GM19240 (cell line): ENCODE results near the gene SORCS2.
A peak's percentile ranks its signal among the peaks of the same experiment; 100 is the strongest.

ENCODE experiments used
- DNase-seq: peaks from one replicate; pipeline ENCODE4 v3.0.0; 2011; ENCODE audit warnings: low spot score; ENCODE audit not compliant: insufficient read length

The SORCS2 gene

GRCh38 chr4:7717161-7717560, 524.8 kb downstream of the SORCS2 start:
- DNase-seq: no peak

DNA sequence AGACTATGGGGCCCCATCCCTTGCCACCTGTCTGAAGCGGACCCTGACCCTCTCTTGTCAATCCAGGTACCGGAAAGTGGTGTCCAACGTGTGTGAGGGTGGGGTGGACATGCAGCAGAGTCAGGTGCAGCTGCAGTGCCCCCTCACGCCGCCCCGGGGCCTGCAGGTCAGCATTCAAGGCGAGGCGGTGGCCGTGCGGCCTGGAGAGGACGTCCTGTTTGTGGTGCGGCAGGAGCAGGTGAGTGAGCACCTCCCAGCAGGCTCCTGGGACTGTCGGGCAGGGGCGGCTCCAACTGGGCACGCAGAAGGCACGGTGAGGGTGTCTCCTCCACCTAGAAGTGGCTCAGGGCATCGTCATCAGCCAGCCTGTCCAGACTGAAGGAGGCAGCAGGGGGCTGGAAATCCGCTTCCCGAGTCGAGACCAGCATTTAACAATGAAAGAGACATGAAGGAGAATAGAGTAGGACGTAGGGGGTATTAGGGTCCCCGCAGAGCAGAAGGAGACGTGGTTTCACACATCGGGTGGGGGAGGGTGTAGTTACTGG, 525.7 kb downstream of the SORCS2 start:
- DNase-seq: no peak

- DNase-seq: peak; percentile 64
These were observed 527.2 kb downstream of the SORCS2 start for GRCh38 chr4:7719354-7720174.

- no peak for DNase-seq
These were observed 529.7 kb downstream of the SORCS2 start for GRCh38 chr4:7721984-7722551.

- DNase-seq: no peak
These were observed 530.5 kb downstream of the SORCS2 start for GRCh38 chr4:7722766-7723387.

DNA sequence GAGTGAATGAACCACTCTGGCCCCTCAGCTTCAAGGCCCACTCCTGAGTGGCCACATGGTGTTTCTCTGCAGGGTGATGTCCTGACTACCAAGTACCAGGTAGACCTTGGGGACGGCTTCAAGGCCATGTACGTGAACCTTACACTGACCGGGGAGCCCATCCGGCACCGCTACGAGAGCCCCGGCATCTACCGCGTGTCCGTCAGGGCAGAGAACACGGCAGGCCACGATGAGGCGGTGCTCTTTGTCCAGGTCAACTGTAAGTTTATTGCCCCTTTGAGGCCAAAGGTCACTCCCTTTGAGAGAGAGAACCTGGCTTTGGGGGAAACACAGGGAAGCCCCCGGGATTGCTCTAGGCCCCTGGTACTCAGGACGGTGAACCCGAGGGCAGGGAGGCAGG, 531.3 kb downstream of the SORCS2 start:
- no peak for DNase-seq

DNA sequence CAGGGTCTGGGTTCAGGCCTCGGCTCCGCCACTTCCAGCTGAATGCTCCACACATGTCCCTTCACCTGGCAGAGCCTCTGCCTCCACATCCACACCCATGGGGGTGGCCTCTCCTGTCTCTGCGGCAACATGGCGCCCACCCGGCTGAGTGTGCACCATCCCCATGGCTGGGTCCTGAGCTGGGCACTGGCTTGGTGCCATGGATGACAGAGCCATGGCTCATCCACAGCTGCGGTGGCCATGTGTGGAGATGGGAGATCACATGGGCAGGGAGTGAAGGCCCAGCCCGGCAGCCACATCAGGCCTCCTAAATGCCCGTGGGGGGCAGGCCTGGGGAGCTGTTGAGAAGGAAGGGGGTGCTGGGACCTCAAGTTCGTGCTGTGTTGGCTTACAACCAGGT, 533.6 kb downstream of the SORCS2 start:
- no peak for DNase-seq

DNA sequence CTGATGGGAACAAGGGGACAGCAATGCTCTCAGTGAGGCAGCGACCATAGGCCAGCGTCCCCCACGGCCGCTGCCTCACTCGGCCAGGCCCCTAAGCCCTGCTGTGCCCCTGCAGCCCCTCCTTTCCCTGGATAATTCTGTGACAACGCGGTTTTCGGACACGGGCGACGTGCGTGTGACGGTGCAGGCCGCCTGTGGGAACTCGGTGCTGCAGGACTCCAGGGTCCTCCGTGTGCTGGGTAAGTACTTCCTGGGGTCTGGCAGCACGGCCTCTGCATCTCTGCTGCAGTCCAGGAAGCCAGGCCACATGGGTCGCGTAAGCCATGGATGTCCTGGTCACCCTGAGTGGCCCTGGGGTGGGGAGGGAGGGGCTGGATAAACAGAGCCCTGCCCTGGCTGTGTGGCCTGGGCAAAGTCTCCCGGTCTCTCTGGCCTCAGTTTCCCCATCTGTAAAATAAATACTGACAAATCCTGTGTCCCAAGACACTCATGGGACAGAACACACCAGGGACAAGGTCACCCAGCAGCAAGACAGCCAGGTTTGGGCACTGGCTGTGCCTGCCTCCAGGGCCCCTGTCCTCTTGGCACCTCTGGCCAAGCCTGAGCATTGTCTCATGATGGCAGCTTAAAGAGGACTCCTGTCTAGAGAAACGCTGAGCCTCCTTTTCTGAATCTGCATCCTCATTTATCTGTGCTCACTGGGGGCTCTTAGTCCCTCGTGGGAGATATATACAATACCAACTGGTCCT, 534.5 kb downstream of the SORCS2 start:
- DNase-seq: no peak

- no peak for DNase-seq
These were observed 535.4 kb downstream of the SORCS2 start for GRCh38 chr4:7727749-7728148.

GRCh38 chr4:7731437-7731836, 539.1 kb downstream of the SORCS2 start:
- DNase-seq: no peak

GRCh38 chr4:7732263-7732662, 539.9 kb downstream of the SORCS2 start:
- DNase-seq: no peak

DNA sequence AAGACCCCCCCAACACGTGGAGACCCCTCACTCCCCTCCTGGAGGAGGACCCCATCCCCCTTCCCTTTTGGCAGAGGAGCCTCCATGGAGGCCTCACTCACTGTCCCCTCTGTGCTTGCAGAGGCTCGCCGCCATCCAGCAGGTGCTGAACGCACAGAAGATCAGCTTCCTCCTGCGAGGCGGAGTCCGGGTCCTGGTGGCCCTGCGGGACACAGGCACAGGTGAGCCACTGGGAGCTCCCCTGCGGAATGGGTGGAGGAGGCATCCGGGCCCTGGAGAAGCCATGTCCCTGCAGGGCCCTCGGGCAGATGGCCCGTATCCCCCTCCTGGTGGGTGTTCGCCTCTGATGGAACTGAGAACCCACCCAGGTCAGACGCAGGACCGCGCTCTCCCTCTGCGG, 540.9 kb downstream of the SORCS2 start:
- DNase-seq: no peak

DNA sequence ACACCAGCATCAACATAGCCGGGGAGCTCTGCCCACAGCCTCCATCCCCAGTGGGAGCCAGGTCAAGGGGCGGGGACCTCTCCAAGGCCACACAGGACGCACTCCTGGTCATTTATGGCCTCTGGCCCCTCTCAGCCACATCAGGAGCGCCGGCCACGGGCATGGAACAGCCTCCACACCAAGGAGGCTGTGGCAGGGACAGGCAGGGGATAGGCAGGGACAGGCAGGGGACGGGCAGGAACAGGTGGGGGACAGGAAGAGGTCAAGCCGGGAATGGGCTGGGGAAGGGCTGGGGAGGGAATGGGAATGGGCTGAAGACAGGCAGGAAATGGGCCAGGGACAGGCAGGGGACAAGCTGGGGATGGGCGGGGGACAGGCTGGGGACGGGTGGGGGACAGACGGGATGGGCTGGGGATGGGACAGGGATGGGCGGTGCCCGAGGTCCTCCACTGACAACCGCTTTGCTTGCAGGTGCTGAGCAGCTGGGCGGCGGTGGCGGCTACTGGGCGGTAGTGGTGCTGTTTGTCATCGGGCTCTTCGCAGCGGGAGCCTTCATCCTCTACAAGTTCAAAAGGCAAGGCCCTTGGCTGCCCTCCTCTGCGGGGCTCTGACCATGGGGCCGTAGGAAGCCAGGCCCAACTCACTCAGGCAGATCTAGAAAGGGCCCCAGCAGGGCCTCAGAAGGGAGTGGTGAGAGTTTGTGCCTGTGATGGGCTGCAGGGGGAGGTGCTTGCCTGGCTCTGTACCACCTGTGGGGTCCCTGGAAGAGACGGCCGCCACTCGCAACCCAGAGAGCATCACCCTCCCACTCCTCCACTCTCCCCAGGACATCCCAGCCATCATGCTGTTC, 541.7 kb downstream of the SORCS2 start:
- DNase-seq: no peak

DNA sequence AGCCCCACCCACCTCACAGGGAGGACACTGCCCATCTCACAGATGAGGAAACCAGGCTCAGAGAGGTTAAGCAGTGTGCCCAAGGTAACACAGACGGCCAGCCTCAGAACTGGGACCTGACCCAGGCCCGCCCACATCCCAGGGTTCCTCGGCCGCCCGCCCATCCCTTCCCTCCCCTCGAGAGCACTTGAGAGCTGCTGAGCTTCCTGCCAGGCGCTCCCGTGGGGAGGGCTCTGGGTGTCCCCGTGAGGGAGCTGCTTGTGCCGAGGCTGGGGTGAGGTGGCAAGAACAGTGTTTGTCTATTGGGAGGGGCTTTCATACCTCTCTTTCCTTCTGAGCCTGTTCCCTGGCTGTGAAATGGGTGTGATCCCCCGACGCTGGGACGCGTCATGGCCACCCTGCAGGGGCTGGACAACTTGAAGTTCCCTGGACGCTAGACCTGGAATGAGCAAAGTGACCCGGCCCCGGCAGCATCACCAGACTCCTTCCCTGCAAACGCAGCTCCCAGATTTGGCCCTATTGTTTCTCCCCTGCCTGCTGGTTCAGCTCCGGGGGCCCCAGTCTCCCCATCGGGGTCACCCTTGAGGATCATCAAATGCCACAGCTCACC, 542.4 kb downstream of the SORCS2 start:
- no peak for DNase-seq

- DNase-seq: no peak
These were observed 543.1 kb downstream of the SORCS2 start for GRCh38 chr4:7735395-7735794.

DNA sequence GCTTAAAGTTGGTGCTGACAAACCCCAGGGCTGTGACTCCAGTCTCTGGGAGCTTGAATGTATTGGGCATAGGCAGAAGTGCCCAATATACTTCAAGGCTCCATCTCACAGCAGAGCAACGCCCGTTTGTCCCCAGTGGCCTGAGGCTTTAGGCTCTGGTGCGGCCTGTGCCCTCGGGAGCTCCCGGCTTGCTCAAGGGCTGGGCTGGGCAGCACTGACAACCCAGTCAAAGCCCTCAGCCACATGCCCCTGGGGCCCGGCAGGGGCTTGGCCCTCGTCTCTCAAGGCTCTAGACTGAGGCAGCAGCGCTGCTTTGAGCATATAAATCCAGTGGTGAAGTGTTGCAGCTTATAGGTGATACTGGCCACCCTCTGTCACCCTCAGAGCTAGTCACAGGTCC, 543.6 kb downstream of the SORCS2 start:
- DNase-seq: no peak

GRCh38 chr4:7736436-7737267, 544.3 kb downstream of the SORCS2 start:
- no peak for DNase-seq

GRCh38 chr4:7737268-7737645, 544.9 kb downstream of the SORCS2 start:
- no peak for DNase-seq

GRCh38 chr4:7737752-7738457, 545.6 kb downstream of the SORCS2 start:
- no peak for DNase-seq
